Natural killer cell (primary cell): Measurements from ENCODE around the gene CMTM8. TPM values are rescaled to one million over a fixed set of nuclear protein-coding genes. Genes with fewer than 3 reads are reported as not detected.
A peak's percentile ranks its signal among the peaks of the same experiment; 100 is the strongest.
"Not testable (repeated sequence)": the region's sequence is repeated elsewhere in the genome, so short reads cannot be mapped to it uniquely, and the experiment has no call there.

Experiments
- ATAC-seq, 3 donors: fragments of 150-1000 bp in 2 of 3; fragments of 200-7000 bp in 1 of 3; cut with Tn5 transposase; 1 replicate in 1 of 3; 2 replicates in 2 of 3; pipeline ENCODE4 v1.10.0; 2021; ENCODE audit warnings: mild to moderate bottlenecking in 2 of 3, moderate library complexity in 2 of 3
- DNase-seq, 2 donors: peaks; one replicate each; pipeline versions ENCODE4 v3.0.0 to v3.0.0-alpha.2; 2013 to 2021; ENCODE audit warnings: mixed read lengths in 1 of 2
- H3K27ac ChIP-seq: one replicate; pipeline ENCODE4 v1.5.1; 2013; ENCODE audit warnings: mild to moderate bottlenecking, low read length
- H3K27me3 ChIP-seq: one replicate; pipeline ENCODE4 v1.6.1; 2013; ENCODE audit warnings: low read length; ENCODE audit not compliant: control insufficient read depth, insufficient read depth
- H3K36me3 ChIP-seq: one replicate; pipeline ENCODE4 v1.6.1; 2013; ENCODE audit warnings: low read length; ENCODE audit not compliant: control insufficient read depth, insufficient read depth
- H3K4me1 ChIP-seq: one replicate; pipeline ENCODE4 v1.6.1; 2013; ENCODE audit warnings: low read length; ENCODE audit not compliant: control insufficient read depth, insufficient read depth
- H3K4me3 ChIP-seq: one replicate; pipeline ENCODE4 v1.5.1; 2013; ENCODE audit warnings: low read length
- H3K9me3 ChIP-seq: one replicate; pipeline ENCODE4 v1.6.1; 2013; ENCODE audit warnings: low read length; ENCODE audit not compliant: control insufficient read depth, insufficient read depth
- H3K27ac Mint-ChIP-seq, 2 donors: one replicate each; pipeline ENCODE4 v1.8.0; 2022; ENCODE audit warnings: mild to moderate bottlenecking in 2 of 2, mixed read lengths in 2 of 2, moderate library complexity in 1 of 2
- H3K27me3 Mint-ChIP-seq, 2 donors: one replicate each; pipeline ENCODE4 v1.8.0; 2022; ENCODE audit warnings: low read depth in 2 of 2, mixed read lengths in 2 of 2
- H3K36me3 Mint-ChIP-seq: one replicate; pipeline ENCODE4 v1.8.0; 2022; ENCODE audit warnings: mixed read lengths
- H3K4me1 Mint-ChIP-seq, 2 donors: one replicate each; pipeline ENCODE4 v1.8.0; 2022; ENCODE audit warnings: mixed read lengths in 2 of 2
- H3K4me3 Mint-ChIP-seq: one replicate; pipeline ENCODE4 v1.8.0; 2022; ENCODE audit warnings: mild to moderate bottlenecking, moderate library complexity, mixed read lengths
- H3K9me3 Mint-ChIP-seq, 2 donors: one replicate each; pipeline ENCODE4 v1.8.0; 2022; ENCODE audit warnings: mixed read lengths in 2 of 2
- WGBS: methylation state at CpG from one replicate; pipeline ENCODE4 v1.1.7; 2013; ENCODE audit warnings: missing lambda C conversion rate; ENCODE audit not compliant: insufficient coverage; 5-methylcytosine and 5-hydroxymethylcytosine counted together
- intact Hi-C: fragments of 100-400 bp; cut with micrococcal nuclease; formaldehyde crosslinking; loops from one replicate; pipeline ENCODE4 v1.14.2; 2022
- total RNA-seq, 4 donors: library from RNA; stranded (reverse); fragments of 120-200 nt in 1 of 4; gene quantifications; one replicate each; pipeline versions ENCODE4 v1.2.3 to v1.2.4, GENCODE V29; 2013 to 2022
- TF ChIP-seq, protein P1 (sequence below): fragments of 200-600 bp; IDR thresholded peaks from one replicate; pipeline ENCODE4 v1.8.0; 2022; ENCODE audit warnings: antibody characterized with exemption

CMTM8 gene
- total RNA-seq, 3 donors from 2014 or later (not counting 1 experiment from before 2014, with no cell fraction given), result 0.31 to 0.88 (median 0.83) TPM

DNA sequence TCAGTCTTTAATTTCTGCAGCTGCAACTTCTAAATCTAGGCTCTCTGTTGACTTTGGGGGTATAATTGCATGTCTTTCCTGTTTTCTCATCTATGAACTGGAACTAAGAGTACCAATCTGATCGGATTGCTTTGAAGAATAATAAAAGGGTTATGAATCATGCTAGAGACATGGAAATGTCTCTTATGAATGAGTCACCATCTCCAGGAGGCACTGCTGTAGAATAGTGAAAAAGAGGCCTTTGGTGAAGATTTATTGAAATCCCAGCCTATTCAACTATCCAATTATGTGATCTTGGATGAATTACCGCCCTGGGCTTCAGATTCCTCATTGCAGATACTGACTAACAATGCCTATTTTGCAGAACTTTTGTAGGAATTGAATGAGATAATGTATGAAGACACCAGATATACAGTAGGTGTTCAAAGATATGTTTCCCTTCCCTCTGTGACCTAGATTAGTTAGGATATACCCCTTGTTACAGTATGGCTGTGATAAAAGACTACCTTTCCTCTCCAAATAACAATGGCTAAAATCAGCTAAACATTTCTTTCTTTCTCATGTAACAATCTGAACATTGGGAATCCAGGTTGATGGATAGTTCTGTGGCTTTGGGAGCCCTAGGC lies 11.5 kb upstream of the CMTM8 start:
- intact Hi-C loops, result no loop called here
- ATAC-seq, result no peak
- H3K27ac Mint-ChIP-seq, result no peak overlapping the region
- H3K4me3 ChIP-seq, result no peak overlapping the region
- WGBS, result 81% methylated on average over 1 of the region's 2 CpGs
- H3K27me3 ChIP-seq, result no peaks in the 10 kb centered on the region
- H3K27me3 Mint-ChIP-seq, result peaks cover 0 to 11% of the 10 kb centered on the region in 2 donors
- no peaks in the 10 kb centered on the region for H3K36me3 Mint-ChIP-seq
- TF ChIP-seq, protein P1, sequence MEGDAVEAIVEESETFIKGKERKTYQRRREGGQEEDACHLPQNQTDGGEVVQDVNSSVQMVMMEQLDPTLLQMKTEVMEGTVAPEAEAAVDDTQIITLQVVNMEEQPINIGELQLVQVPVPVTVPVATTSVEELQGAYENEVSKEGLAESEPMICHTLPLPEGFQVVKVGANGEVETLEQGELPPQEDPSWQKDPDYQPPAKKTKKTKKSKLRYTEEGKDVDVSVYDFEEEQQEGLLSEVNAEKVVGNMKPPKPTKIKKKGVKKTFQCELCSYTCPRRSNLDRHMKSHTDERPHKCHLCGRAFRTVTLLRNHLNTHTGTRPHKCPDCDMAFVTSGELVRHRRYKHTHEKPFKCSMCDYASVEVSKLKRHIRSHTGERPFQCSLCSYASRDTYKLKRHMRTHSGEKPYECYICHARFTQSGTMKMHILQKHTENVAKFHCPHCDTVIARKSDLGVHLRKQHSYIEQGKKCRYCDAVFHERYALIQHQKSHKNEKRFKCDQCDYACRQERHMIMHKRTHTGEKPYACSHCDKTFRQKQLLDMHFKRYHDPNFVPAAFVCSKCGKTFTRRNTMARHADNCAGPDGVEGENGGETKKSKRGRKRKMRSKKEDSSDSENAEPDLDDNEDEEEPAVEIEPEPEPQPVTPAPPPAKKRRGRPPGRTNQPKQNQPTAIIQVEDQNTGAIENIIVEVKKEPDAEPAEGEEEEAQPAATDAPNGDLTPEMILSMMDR, result no peak
- DNase-seq, result no peak
- no peaks in the 10 kb centered on the region for H3K4me1 ChIP-seq
- no peaks in the 10 kb centered on the region for H3K9me3 ChIP-seq
- no peak overlapping the region for H3K4me3 Mint-ChIP-seq
- no peaks in the 10 kb centered on the region for H3K9me3 Mint-ChIP-seq
- no peaks in the 10 kb centered on the region for H3K36me3 ChIP-seq
- H3K4me1 Mint-ChIP-seq, result no peaks in the 10 kb centered on the region
- H3K27ac ChIP-seq, result no peak overlapping the region

GRCh38 chr3:32228743-32229142 lies 9.7 kb upstream of the CMTM8 start:
- H3K27me3 Mint-ChIP-seq, ATAC-seq, H3K9me3 Mint-ChIP-seq: not testable (repeated sequence)

DNA sequence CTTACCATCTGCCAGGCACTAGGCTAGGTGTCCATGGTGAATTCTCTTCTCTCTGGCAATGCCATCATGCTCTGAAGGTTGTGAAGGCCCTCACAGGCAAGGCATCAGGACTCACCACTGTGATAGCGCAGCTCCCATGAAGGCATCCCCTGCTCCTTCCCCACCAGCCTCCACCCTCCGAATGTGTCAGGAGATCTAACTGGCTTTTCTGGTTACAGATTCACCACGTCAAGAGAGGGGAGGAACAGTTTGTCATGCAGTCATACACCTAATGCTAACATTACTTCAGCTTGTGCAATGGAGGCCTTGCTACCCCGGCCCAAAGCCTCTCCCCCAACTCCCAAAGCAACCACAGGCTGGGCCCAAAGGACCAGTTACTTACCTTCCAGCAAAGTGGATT lies 8.9 kb upstream of the CMTM8 start:
- Mint-ChIP-seq H3K36me3 (no peaks in the 10 kb centered on the region), H3K9me3 (no peaks in the 10 kb centered on the region), H3K27ac (no peak overlapping the region), H3K27me3 (peaks cover 0 to under 1% of the 10 kb centered on the region in 2 donors), H3K4me1 (no peaks in the 10 kb centered on the region), H3K4me3 (no peak overlapping the region)
- DNase-seq (no peak), ATAC-seq (no peak)
- TF ChIP-seq, protein P1, result no peak
- no peaks in the 10 kb centered on the region for H3K9me3 ChIP-seq
- WGBS, result 79% methylated on average over 3 of the region's 4 CpGs
- H3K36me3 ChIP-seq, result no peaks in the 10 kb centered on the region
- H3K4me1 ChIP-seq, result no peaks in the 10 kb centered on the region
- intact Hi-C loops, result no loop called here
- no peaks in the 10 kb centered on the region for H3K27me3 ChIP-seq
- no peak overlapping the region for H3K4me3 ChIP-seq
- H3K27ac ChIP-seq, result no peak overlapping the region

More at GRCh38 chr3:32228743-32229142, 9.7 kb upstream of the CMTM8 start:
- intact Hi-C loops, H3K4me3 ChIP-seq, H3K4me1 Mint-ChIP-seq, DNase-seq, H3K9me3 ChIP-seq, H3K36me3 ChIP-seq, H3K27me3 ChIP-seq, H3K27ac Mint-ChIP-seq, H3K4me3 Mint-ChIP-seq, H3K36me3 Mint-ChIP-seq, H3K4me1 ChIP-seq, H3K27ac ChIP-seq: not testable (repeated sequence)
- 85% methylated on average over 4 of the region's 4 CpGs for WGBS

DNA sequence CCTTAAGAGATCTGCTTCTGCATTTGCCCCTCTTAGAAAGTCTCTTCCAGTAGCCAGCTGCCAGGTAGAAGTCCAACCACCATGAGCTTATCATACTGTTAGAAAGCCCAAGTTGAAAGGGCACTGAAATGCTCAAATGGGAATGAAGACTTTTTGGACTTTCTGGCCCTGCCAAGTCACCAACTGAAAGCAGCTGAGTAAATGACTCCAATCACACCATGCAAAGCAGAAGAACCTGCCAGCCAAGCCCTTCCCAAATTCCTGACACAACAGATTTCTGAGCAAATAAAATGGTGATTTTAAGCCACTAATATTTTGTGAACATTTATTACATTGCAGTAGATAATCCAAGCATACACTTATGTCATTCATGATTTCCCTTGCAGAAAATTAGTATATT lies 2.1 kb upstream of the CMTM8 start:
- peaks cover 21 to 25% of the 10 kb centered on the region in 2 donors for H3K4me1 Mint-ChIP-seq
- peaks cover 13 to 14% of the 10 kb centered on the region in 2 donors for H3K27me3 Mint-ChIP-seq
- H3K27ac Mint-ChIP-seq, result no peak overlapping the region
- Histone ChIP-seq H3K36me3 (no peaks in the 10 kb centered on the region), H3K27ac (no peak overlapping the region), H3K4me1 (peaks cover 19% of the 10 kb centered on the region), H3K4me3 (no peak overlapping the region), H3K27me3 (peaks cover 6% of the 10 kb centered on the region), H3K9me3 (no peaks in the 10 kb centered on the region)
- H3K4me3 Mint-ChIP-seq, result peak overlapping the region; percentile 7
- DNase-seq, result no peak
- H3K9me3 Mint-ChIP-seq, result no peaks in the 10 kb centered on the region
- TF ChIP-seq, protein P1, result no peak
- ATAC-seq, result no peak
- no peaks in the 10 kb centered on the region for H3K36me3 Mint-ChIP-seq
- intact Hi-C loops, result no loop called here
